Skeletal muscle tissue (tissue), 4 donors: ENCODE results near the gene S100A16. TPM values are rescaled to one million over a fixed set of nuclear protein-coding genes. Genes with fewer than 3 reads are reported as not detected.
A peak's percentile ranks its signal among the peaks of the same experiment; 100 is the strongest.
"Not testable (repeated sequence)": the region's sequence is repeated elsewhere in the genome, so short reads cannot be mapped to it uniquely, and the experiment has no call there.

Experiments
- H3K27ac ChIP-seq: one replicate; pipeline ENCODE4 v1.7.0; 2013; ENCODE audit warnings: mild to moderate bottlenecking, low read depth, low read length, inconsistent platforms
- H3K27me3 ChIP-seq, 3 donors: one replicate each; pipeline ENCODE4 v1.7.0; 2013; ENCODE audit warnings: low read length in 3 of 3; ENCODE audit not compliant: control insufficient read depth in 3 of 3, insufficient read depth in 3 of 3
- H3K36me3 ChIP-seq, 3 donors: one replicate each; pipeline ENCODE4 v1.7.0; 2013; ENCODE audit warnings: low read length in 3 of 3; ENCODE audit not compliant: control insufficient read depth in 3 of 3, insufficient read depth in 3 of 3
- H3K4me1 ChIP-seq, 3 donors: one replicate each; pipeline ENCODE4 v1.7.0; 2013; ENCODE audit warnings: low read length in 3 of 3, mild to moderate bottlenecking in 3 of 3; ENCODE audit not compliant: control insufficient read depth in 3 of 3, insufficient read depth in 3 of 3
- H3K4me3 ChIP-seq, 3 donors: one replicate each; pipeline ENCODE4 v1.7.0; 2013; ENCODE audit warnings: low read length in 3 of 3
- H3K9ac ChIP-seq, 3 donors: one replicate each; pipeline ENCODE4 v1.7.0; 2013; ENCODE audit warnings: low read length in 3 of 3, mild to moderate bottlenecking in 3 of 3, moderate library complexity in 2 of 3, low read depth in 1 of 3
- H3K9me3 ChIP-seq, 3 donors: one replicate each; pipeline ENCODE4 v1.7.0; 2013; ENCODE audit warnings: low read length in 3 of 3; ENCODE audit not compliant: control insufficient read depth in 3 of 3
- total RNA-seq: library from RNA; depleted of rRNA; stranded (reverse); fragments of >200 nt; gene quantifications from one replicate; pipeline ENCODE4 v1.2.3, GENCODE V29; 2014
- donor health status: Osteomylitis.

The S100A16 gene
- total RNA-seq, 1 donor from 2014 or later: 36.0 TPM

DNA sequence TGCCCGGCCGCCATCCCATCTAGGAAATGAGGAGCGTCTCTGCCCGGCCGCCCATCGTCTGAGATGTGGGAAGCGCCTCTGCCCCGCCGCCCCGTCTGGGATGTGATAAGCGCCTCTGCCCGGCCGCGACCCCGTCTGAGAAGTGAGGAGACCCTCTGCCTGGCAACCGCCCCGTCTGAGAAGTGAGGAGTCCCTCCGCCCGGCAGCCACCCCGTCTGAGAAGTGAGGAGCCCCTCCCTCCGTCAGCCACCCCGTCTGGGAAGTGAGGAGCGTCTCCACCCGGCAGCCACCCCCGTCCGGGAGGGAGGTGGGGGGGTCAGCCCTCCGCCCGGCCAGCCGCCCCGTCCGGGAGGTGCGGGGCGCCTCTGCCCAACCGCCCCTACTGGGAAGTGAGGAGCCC is 30.1 kb downstream of the S100A16 start:
- H3K4me3 ChIP-seq, H3K27ac ChIP-seq, H3K27me3 ChIP-seq, H3K4me1 ChIP-seq, H3K9me3 ChIP-seq, H3K36me3 ChIP-seq, H3K9ac ChIP-seq: not testable (repeated sequence)

DNA sequence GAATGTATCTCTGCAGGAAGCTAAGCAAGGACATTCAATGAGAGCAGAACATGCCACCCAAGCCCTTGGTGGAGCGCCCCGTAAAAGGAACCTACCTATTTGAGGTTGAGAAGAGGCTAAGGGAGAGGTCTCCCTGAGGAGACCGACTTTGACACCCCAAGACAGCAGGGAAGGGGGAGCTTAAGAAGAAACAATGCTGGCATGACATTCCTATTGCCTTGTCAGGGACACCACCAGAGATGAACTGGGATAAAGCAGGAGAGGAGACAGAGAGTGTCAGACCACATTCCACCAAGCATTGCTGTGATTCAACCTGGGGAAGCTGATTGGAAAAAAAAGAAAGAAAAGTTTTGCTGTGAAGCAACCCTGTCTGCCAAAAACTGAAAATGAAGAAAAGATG is 34.0 kb downstream of the S100A16 start:
- no peak overlapping the region for H3K9ac ChIP-seq
- no peaks in the 10 kb centered on the region for H3K36me3 ChIP-seq
- H3K9me3 ChIP-seq: no peaks in the 10 kb centered on the region
- H3K4me1 ChIP-seq: no peaks in the 10 kb centered on the region
- no peaks in the 10 kb centered on the region for H3K27me3 ChIP-seq
- H3K27ac ChIP-seq: no peak overlapping the region
- no peak overlapping the region for H3K4me3 ChIP-seq

DNA sequence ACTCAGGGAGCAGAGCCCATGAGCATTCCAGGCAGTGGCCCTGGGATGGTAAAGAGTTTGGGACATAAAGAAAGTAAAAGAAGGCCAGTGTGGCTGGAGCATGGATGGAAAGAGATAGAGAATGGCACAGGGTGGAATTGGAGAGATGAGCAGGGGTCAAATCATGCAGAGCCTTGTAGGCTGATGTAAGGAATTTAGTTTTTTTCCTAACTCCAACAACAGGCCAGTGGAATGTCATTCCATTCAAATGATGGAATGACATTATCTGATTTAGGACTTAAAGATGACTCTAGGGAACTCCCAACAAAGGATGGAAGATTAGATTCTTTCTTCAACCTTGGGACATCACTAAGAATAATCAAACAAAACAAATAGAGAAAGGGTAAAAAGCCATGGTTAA is 34.4 kb downstream of the S100A16 start:
- Histone ChIP-seq H3K9ac (no peak overlapping the region), H3K4me1 (peaks cover 0 to under 1% (median 0%) of the 10 kb centered on the region in 3 donors), H3K27me3 (no peaks in the 10 kb centered on the region), H3K27ac (no peak overlapping the region), H3K9me3 (no peaks in the 10 kb centered on the region), H3K4me3 (no peak overlapping the region), H3K36me3 (no peaks in the 10 kb centered on the region)

DNA sequence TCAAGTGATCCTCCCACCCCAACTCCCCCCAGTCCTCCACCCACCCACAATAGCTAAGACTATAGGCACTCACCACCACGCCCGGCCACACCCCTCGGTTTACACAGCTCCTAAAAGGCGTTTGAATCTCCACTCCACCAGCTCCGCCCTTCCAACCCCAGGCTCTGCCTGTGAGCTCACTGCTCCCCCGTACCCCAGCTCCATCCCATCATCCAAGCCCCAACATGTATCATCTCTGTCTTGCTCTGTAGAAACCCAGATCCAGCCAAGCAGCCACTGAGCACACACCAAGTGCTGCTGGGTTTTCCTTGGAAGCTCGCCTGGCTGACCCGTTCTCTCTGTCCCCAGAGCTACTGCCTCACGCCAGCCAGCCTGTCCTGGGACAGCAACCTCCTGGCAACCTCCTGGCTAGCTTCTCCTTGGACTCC is 35.3 kb downstream of the S100A16 start:
- Histone ChIP-seq H3K36me3 (no peaks in the 10 kb centered on the region), H3K27ac (no peak overlapping the region), H3K9me3 (no peaks in the 10 kb centered on the region), H3K4me1 (peaks cover 0 to 9% (median 0%) of the 10 kb centered on the region in 3 donors), H3K4me3 (no peak overlapping the region), H3K9ac (no peak overlapping the region), H3K27me3 (no peaks in the 10 kb centered on the region)

DNA sequence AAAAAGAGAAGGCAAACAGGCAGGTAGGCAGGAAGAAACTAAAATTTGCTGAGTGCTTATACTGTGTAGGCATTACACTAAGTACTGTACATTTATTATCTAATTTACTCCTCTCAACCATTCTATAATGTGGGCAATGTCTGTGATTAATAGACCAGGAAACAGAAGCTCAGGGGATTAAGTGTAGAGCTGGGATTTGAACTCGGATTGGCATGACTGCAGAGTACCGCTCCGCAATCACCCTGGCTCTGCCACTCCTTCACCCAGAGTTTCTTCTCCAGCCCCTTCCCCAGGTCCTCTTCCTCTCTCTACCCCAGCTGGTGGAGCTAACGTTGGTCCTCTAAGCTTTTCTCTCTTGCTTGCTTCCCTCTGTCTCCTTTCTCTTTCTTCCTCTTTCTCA is 35.8 kb downstream of the S100A16 start:
- Histone ChIP-seq H3K4me1 (peaks cover 2 to 14% (median 3%) of the 10 kb centered on the region in 3 donors), H3K27me3 (no peaks in the 10 kb centered on the region), H3K36me3 (no peaks in the 10 kb centered on the region), H3K9me3 (no peaks in the 10 kb centered on the region), H3K4me3 (no peak overlapping the region), H3K27ac (no peak overlapping the region), H3K9ac (no peak overlapping the region)

DNA sequence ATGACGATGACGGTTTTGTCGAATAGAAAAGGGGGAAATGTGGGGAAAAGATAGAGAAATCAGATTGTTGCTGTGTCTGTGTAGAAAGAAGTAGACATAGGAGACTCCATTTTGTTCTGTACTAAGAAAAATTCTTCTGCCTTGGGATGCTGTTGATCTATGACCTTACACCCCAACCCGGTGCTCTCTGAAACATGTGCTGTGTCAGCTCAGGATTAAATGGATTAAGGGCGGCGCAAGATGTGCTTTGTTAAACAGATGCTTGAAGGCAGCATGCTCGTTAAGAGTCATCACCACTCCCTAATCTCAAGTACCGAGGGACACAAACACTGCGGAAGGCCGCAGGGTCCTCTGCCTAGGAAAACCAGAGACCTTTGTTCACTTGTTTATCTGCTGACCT is 37.4 kb downstream of the S100A16 start:
- peaks cover 2 to 14% (median 3%) of the 10 kb centered on the region in 3 donors for H3K4me1 ChIP-seq
- H3K4me3 ChIP-seq, H3K27ac ChIP-seq, H3K9ac ChIP-seq, H3K36me3 ChIP-seq, H3K9me3 ChIP-seq, H3K27me3 ChIP-seq: not testable (repeated sequence)

DNA sequence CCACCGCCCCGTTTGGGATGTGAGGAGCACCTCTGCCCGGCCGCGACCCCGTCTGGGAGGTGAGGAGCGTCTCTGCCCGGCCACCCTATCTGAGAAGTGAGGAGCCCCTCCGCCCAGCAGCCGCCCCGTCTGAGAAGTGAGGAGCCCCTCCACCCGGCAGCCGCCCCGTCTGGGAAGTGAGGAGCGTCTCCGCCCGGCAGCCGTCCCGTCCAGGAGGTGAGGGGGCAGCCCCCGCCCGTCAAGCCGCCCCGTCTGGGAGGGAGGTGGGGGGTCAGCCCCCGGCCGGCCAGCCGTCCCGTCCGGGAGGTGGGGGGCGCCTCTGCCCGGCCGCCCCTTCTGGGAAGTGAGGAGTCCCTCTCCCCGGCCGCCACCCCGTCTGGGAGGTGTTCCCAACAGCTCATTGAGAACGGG is 37.9 kb downstream of the S100A16 start:
- H3K27me3 ChIP-seq, H3K36me3 ChIP-seq, H3K27ac ChIP-seq, H3K9ac ChIP-seq, H3K4me3 ChIP-seq, H3K9me3 ChIP-seq: not testable (repeated sequence)
- peaks cover 2 to 14% (median 3%) of the 10 kb centered on the region in 3 donors for H3K4me1 ChIP-seq

DNA sequence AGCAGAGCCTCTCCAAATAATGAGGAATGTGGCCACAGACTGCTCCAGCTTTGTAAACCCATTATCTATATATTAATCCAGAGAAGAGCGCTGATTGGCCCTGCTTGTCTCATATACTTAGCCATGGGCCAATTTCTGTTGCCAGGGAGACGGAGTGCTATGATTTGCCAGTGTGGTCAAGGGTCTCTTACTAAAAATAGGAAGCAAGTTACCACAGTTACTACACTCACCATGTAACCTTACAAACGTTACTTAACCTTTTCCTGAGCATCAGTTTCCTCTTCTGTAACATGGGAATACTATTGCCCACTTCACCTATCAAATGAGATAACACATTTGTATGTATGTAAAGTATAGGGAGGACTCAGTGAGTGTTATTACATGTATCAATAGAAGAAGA is 39.6 kb downstream of the S100A16 start:
- no peak overlapping the region for H3K27ac ChIP-seq
- no peaks in the 10 kb centered on the region for H3K9me3 ChIP-seq
- H3K9ac ChIP-seq: no peak overlapping the region
- peaks cover 7 to 20% (median 7%) of the 10 kb centered on the region in 3 donors for H3K4me1 ChIP-seq
- H3K36me3 ChIP-seq: no peaks in the 10 kb centered on the region
- H3K27me3 ChIP-seq: no peaks in the 10 kb centered on the region
- H3K4me3 ChIP-seq: no peak overlapping the region

DNA sequence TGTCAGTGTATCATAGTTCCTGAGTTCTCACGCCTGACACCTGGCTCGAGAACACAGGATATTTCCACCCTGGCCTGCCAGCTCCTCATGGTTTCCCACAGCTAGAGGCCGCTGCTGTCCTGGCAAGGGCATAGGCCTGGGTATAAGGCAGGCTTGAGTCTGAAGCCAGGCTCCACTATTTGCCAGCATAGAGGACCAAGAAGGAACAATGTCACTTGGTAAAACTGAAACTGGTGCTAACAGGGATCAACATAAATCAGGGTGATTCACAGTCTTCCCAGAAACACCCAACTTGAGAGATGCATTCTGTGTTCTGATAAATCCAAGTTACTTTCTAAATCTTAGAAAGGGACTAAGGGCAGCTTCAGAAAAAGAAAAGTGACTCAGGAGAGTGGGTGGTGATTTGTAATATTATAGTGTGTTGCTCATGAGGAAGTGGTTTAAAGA is 40.3 kb downstream of the S100A16 start:
- Histone ChIP-seq H3K36me3 (no peaks in the 10 kb centered on the region), H3K9me3 (no peaks in the 10 kb centered on the region), H3K9ac (no peak overlapping the region), H3K27me3 (no peaks in the 10 kb centered on the region), H3K27ac (peak overlapping the region; percentile 6), H3K4me1 (peaks cover 14 to 28% (median 15%) of the 10 kb centered on the region in 3 donors), H3K4me3 (no peak overlapping the region)

DNA sequence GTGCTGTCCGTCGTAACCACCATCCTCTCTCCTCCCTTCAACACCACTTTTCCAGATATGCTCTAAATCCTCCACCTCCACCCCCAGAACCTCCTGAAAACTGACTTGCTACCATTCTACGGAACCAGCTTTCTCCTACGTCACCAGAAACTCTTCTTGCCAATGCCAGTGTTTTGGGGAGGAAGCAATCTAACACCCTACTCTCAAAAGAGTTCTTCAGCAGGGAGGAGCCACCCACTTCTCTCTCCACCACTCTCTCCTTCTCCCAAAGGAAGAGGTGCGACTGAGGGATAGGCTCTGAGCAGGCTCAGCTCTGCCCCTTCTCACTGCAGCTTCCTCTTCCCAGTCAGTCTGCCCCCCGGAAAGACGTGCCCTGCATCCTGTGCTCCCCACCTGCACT is 41.2 kb downstream of the S100A16 start:
- no peak overlapping the region for H3K9ac ChIP-seq
- H3K9me3 ChIP-seq: no peaks in the 10 kb centered on the region
- H3K4me3 ChIP-seq: no peak overlapping the region
- no peak overlapping the region for H3K27ac ChIP-seq
- peaks cover 22 to 35% (median 23%) of the 10 kb centered on the region in 3 donors for H3K4me1 ChIP-seq
- no peaks in the 10 kb centered on the region for H3K36me3 ChIP-seq
- H3K27me3 ChIP-seq: no peaks in the 10 kb centered on the region

DNA sequence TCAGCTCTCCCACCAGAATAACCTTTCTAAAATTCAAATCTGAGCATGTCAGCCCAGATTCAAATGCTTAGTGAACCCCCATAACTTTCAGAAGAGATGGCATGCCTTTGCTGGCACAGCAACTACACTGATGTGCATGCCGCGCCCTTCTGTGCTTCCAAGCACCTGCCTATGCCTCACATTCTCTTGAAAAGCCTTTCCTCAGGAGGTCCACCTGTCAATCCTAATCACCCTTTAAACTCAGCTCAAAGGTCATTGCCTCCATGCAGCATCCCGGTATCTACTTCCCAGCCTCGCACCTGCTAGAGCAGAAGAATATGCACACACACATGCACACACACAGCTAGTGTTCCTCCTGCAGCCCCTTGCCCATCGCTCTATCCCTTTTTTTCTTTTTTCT is 42.1 kb downstream of the S100A16 start:
- no peak overlapping the region for H3K4me3 ChIP-seq
- no peak overlapping the region for H3K9ac ChIP-seq
- no peaks in the 10 kb centered on the region for H3K27me3 ChIP-seq
- H3K4me1 ChIP-seq: peaks cover 30 to 44% (median 31%) of the 10 kb centered on the region in 3 donors
- no peak overlapping the region for H3K27ac ChIP-seq
- H3K36me3 ChIP-seq: no peaks in the 10 kb centered on the region
- no peaks in the 10 kb centered on the region for H3K9me3 ChIP-seq
